Neural crest cell (in vitro differentiated cells): ENCODE data around the gene PRR20A. TPM values are rescaled to one million over a fixed set of nuclear protein-coding genes. Genes with fewer than 3 reads are reported as not detected.
"Not testable (repeated sequence)": the region's sequence is repeated elsewhere in the genome, so short reads cannot be mapped to it uniquely, and the experiment has no call there.

Experiments used
- DNase-seq: peaks from one replicate; pipeline ENCODE4 v3.0.0; 2021; ENCODE audit warnings: low read depth, mixed read lengths, low spot score
- H3K27ac Mint-ChIP-seq: one replicate; pipeline ENCODE4 v1.8.0; 2021; ENCODE audit warnings: mild to moderate bottlenecking, mixed read lengths; ENCODE audit not compliant: unreplicated experiment
- H3K27me3 Mint-ChIP-seq: 2 replicates; pipeline ENCODE4 v1.8.0; 2021; ENCODE audit warnings: low read depth, mild to moderate bottlenecking, mixed read lengths
- H3K36me3 Mint-ChIP-seq: 2 replicates; pipeline ENCODE4 v1.8.0; 2021; ENCODE audit warnings: low read depth, mild to moderate bottlenecking, mixed read lengths
- H3K4me1 Mint-ChIP-seq: 2 replicates; pipeline ENCODE4 v1.8.0; 2021; ENCODE audit warnings: mixed read lengths
- H3K4me3 Mint-ChIP-seq: one replicate; pipeline ENCODE4 v1.8.0; 2021; ENCODE audit warnings: mild to moderate bottlenecking, mixed read lengths
- H3K9me3 Mint-ChIP-seq: 2 replicates; pipeline ENCODE4 v1.8.0; 2021; ENCODE audit warnings: mixed read lengths
- long read RNA-seq: library from polyadenylated mRNA; unstranded; transcript quantifications from one replicate; pipeline ENCODE4 v2.0.0, GENCODE V29; 2020
- total RNA-seq: library from RNA; stranded (reverse); gene quantifications from 2 replicates; pipeline ENCODE4 v1.2.1, GENCODE V29; 2021
- TF ChIP-seq, protein P1 (sequence below): fragments of 200-600 bp; sonication (generic); conservative IDR thresholded peaks from 2 replicates; pipeline ENCODE4 v1.5.0; 2021; ENCODE audit warnings: antibody characterized with exemption, mild to moderate bottlenecking

PRR20A gene
- total RNA-seq, result not detected in 2 replicates
- long read RNA-seq, result 0 reads

DNA sequence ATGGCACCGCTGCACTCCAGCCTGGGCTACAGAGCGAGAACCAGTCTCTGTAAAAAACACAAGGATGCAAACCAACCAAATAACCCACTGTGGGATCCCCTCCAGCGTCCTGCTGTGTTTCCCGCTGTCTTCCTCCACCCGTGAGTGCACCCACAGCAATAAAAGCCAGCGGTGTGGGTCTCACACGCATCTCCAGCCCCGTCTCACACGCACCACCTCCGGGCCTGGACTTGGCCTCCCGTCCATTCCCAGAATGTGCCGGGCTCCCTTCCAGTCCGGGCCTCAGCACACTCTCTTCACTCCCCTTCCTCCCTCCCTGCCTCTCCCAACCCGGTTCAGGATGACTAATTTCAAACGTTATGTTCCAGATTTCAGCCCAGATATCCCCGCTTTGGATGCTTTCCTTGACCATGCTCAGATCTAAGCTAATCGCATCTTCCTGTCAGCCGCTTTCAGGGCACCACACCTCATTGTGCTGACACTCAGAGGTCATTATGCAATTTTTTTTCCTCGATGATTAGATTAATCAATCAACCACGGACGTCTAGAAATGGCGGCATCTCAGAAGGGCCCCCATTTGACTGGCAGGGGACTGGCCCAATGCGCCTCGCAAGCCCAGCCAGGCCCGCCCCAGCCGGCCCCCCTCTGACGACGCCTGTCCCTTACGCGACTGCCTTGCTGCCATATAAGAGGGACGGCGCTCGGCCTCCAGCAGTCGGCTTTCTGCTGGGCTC, at the start of gene PRR20A:
PRR20A (plus strand) TSS at position 684 of the 734 bp plus-strand sequence. CDS start 387 bp downstream, outside the sequence.
- DNase-seq, H3K27me3 Mint-ChIP-seq, H3K4me1 Mint-ChIP-seq, H3K4me3 Mint-ChIP-seq, H3K27ac Mint-ChIP-seq, H3K9me3 Mint-ChIP-seq, H3K36me3 Mint-ChIP-seq: not testable (repeated sequence)

DNA sequence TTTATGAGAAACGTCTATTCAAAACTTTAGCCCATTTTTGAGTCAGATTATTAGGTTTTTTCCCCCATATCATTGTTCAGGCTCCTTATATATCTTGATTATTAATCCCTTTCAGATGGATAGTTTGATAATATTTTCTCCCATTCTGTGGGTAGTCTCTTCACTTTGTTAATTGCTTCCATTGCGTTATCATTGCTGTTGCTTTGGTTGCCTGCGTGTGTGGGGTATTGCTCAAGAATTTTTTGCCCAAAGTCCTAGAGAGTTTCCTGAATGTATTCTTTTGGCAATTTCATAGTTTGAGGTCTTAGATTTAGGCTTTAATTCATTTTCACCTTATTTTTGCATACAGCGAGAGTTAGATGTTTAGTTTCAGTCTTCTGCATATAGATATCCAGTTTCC, 25.8 kb upstream of the PRR20A start:
- H3K27ac Mint-ChIP-seq, result no peak overlapping the region
- peaks cover 3% of the 10 kb centered on the region for H3K9me3 Mint-ChIP-seq
- no peaks in the 10 kb centered on the region for H3K27me3 Mint-ChIP-seq
- TF ChIP-seq, protein P1, sequence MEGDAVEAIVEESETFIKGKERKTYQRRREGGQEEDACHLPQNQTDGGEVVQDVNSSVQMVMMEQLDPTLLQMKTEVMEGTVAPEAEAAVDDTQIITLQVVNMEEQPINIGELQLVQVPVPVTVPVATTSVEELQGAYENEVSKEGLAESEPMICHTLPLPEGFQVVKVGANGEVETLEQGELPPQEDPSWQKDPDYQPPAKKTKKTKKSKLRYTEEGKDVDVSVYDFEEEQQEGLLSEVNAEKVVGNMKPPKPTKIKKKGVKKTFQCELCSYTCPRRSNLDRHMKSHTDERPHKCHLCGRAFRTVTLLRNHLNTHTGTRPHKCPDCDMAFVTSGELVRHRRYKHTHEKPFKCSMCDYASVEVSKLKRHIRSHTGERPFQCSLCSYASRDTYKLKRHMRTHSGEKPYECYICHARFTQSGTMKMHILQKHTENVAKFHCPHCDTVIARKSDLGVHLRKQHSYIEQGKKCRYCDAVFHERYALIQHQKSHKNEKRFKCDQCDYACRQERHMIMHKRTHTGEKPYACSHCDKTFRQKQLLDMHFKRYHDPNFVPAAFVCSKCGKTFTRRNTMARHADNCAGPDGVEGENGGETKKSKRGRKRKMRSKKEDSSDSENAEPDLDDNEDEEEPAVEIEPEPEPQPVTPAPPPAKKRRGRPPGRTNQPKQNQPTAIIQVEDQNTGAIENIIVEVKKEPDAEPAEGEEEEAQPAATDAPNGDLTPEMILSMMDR, result no peak
- DNase-seq, result no peak
- H3K4me1 Mint-ChIP-seq, result no peaks in the 10 kb centered on the region
- no peak overlapping the region for H3K4me3 Mint-ChIP-seq
- no peaks in the 10 kb centered on the region for H3K36me3 Mint-ChIP-seq

DNA sequence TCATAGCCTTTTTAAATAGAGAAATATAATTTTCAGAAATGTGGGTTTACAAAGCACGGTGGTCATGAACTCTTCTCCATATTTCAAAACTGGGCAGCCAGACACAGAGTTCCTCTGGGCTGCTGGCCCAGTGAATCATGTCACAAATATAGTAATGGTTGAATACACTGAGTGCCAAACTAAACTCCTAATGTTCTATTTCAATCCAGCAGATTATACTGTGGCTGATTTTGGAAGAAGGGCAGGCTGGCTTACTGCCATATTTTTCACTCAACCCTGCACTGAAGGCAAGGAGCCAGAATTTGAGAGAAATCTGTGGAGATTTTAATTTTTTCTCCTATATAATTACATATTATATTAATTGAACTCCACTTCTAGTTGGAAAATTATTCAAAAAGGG, 17.0 kb upstream of the PRR20A start:
- no peaks in the 10 kb centered on the region for H3K9me3 Mint-ChIP-seq
- H3K4me3 Mint-ChIP-seq, result no peak overlapping the region

DNA sequence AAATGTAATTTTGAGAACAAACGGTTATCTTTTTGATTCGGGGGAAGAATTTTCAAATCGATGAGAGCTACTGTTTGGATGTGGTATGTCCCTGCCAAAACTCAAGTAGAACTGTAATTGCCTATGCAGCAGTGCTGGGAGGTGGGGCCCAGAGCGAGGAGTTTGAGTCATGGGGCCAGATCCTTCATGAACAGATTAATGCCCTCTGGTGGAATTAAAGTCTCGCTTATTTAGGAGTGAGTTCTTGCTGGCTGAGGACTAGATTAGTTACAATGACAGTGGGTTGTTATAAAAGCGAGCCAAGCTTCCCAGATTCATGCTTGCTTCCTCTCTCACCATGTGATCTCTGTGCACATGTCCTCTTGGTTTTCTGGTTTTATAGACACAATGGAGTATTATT, 11.8 kb upstream of the PRR20A start:
- Mint-ChIP-seq H3K27ac (no peak overlapping the region), H3K36me3 (no peaks in the 10 kb centered on the region), H3K9me3 (no peaks in the 10 kb centered on the region), H3K4me1 (no peaks in the 10 kb centered on the region), H3K4me3 (no peak overlapping the region), H3K27me3 (no peaks in the 10 kb centered on the region)
- TF ChIP-seq, protein P1, result no peak
- DNase-seq, result no peak

More for the DNA sequence above, 17.0 kb upstream of the PRR20A start:
- no peak overlapping the region for H3K27ac Mint-ChIP-seq
- no peaks in the 10 kb centered on the region for H3K4me1 Mint-ChIP-seq
- TF ChIP-seq, protein P1, result no peak
- H3K36me3 Mint-ChIP-seq, result no peaks in the 10 kb centered on the region
- H3K27me3 Mint-ChIP-seq, result no peaks in the 10 kb centered on the region
- DNase-seq, result no peak

DNA sequence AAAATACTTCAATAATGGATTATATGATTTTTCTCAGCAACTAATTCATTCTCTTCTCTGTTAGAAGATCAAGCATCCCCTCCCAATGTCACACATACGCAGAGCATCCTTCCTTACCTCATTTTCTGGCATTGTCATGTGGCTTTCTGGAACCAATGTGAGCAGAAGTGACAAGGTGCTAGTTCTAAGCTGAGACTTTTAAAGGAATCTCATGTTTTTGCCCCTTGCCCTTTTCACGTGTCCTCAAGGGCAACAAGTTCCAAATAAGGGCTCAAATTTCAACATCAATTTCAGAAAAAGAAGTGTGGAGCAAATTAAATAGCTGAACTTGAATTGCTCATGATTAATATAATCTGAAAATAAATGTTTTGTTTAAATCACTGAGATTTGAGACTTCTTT, 4.6 kb upstream of the PRR20A start:
- Mint-ChIP-seq H3K4me1 (no peaks in the 10 kb centered on the region), H3K27me3 (no peaks in the 10 kb centered on the region), H3K36me3 (no peaks in the 10 kb centered on the region), H3K9me3 (no peaks in the 10 kb centered on the region), H3K27ac (no peak overlapping the region), H3K4me3 (no peak overlapping the region)
- TF ChIP-seq, protein P1, result no peak
- DNase-seq, result no peak

DNA sequence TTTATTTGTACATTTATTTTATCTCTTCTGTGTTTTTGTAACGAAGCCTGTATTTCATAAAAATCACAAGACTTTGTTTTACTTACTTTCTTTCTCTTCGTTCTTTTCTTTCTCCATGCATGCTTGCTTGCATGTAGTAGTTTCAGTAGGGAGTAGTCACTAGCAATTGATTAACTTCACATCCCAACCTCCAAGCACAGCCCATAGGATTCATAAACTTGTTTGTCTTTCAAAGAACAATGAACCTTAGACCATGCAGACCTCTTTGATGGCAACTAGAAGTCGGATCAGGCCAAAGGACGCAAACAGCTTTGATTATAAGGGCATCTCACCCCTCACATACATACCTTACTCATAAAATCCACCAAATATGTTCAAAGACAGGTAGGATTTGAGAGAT, 3.1 kb upstream of the PRR20A start:
- TF ChIP-seq, protein P1, result no peak
- DNase-seq, result no peak
- H3K4me3 Mint-ChIP-seq, result no peak overlapping the region
- no peaks in the 10 kb centered on the region for H3K36me3 Mint-ChIP-seq
- H3K27ac Mint-ChIP-seq, result no peak overlapping the region
- no peaks in the 10 kb centered on the region for H3K9me3 Mint-ChIP-seq
- no peaks in the 10 kb centered on the region for H3K4me1 Mint-ChIP-seq
- H3K27me3 Mint-ChIP-seq, result no peaks in the 10 kb centered on the region
